Activated CD8-positive, alpha-beta memory T cell treated with anti-CD3 and anti-CD28 coated beads for 24 hours (primary cell): ENCODE data around the gene VPS13D.
"Not testable (repeated sequence)": the region's sequence is repeated elsewhere in the genome, so short reads cannot be mapped to it uniquely, and the experiment has no call there.

Experiments used
- DNase-seq: peaks from one replicate; pipeline ENCODE4 v3.0.0-alpha.2; 2020

Gene VPS13D

DNA sequence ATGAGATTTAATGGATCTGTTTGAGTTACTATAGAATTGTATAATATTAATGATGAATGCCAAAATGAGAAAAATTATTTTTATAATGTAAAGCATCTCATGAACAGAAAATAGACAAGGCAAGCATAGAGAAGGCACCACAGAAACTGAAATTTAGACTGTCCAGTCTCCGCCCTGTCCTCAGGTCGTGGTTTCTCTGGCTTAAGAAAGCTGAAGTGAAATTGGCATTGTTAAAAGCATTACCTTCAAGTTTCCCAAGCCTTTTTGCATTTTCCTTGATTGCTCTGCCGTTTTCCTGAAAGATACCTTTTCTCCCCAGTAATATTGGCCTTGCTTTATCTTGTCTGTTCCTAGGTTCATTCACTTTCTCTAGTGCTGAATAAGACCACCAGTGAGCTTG, 58.0 kb downstream of the VPS13D start:
- no peak for DNase-seq

DNA sequence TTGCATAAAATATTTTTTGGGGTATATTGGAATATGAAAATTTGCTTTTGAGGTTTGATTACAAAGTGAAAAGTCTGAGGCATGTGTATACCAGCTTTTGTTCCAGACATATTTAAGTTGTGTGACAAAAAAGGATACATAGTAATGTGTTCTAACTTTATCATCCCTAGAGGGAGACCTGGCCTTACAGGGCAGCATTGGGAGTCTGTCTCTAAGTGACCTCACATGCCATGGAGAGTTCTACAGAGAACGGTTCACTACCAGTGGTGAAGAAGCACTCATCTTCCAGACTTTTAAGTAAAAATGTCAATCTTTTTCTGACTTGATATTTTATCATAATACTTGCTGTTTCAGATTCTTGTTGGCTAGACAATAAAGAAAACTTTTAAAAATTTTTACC, 61.0 kb downstream of the VPS13D start:
- DNase-seq, result no peak

GRCh38 chr1:12293416-12293815, 63.6 kb downstream of the VPS13D start:
- no peak for DNase-seq

DNA sequence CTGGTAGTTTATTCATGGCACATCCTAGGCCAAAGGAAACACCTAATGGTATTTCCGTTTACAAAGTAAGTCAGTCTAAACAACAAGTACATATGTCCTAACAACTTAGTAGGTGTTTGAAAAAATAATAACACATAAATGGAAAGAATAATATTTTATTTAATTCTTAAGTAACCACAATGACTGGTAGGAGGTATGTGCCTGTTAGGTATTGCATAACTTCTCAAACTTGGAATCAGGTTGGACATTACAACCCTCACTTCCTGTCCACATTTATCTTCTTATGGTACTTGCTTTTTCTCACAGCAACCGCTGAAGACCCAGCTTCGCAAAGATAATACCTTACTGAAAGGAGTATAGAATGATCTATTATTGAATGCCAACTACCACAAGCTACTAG, 64.2 kb downstream of the VPS13D start:
- no peak for DNase-seq

GRCh38 chr1:12296016-12296415, 66.2 kb downstream of the VPS13D start:
- no peak for DNase-seq

DNA sequence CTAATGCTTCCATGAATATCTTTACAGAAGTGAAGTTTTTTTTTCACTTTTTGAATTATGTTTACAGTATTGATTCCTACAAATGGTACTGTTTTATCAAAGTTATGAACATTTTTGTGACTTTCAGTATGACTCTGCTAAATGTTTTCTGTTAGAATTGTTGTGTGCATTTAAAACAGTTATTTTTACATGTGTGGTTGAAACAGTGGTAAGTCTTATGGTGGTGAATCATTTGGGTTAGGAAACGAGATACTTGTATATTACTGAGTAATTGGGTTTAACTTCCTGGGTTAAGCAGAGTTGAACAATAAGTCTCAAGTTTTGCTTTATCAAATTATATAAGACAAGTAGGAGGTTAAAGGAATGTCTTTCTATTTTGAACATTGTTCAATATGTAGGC, 66.8 kb downstream of the VPS13D start:
- no peak for DNase-seq

GRCh38 chr1:12300706-12301105, 70.9 kb downstream of the VPS13D start:
- no peak for DNase-seq

DNA sequence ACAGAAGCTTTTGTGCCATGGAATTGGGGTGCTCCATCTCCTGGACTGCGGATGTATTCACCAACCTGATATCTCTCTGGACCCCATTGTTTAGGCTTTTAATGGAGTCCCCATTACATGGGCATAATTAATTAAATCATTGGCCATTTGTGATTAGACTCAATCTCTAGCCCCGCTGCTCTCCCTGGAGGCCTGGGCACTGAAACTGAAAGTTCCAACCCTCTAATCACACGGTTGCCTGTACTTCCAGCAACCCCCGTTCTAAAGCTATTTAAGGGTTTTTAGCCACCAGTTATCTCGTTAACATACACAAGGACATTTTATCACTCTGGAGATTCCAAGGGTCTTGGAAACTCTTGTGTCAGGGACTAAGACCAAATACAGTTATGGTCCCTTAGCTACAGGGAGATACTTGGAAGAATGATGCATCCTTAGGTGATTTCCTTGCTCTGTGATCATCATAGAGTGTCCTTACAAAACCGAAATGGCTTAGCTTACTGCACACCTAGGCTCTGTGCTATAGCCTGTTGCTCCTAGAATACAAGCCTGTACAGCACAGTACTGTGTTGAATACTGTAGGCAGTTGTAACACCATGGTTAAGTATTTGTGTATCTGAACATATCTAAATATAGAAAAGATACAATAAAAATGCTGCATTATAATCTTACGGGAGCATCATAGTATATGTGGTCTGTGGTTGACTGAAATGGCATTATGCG, 71.8 kb downstream of the VPS13D start:
- no peak for DNase-seq

- no peak for DNase-seq
Observed at GRCh38 chr1:12302798-12303447, 73.1 kb downstream of the VPS13D start.

DNA sequence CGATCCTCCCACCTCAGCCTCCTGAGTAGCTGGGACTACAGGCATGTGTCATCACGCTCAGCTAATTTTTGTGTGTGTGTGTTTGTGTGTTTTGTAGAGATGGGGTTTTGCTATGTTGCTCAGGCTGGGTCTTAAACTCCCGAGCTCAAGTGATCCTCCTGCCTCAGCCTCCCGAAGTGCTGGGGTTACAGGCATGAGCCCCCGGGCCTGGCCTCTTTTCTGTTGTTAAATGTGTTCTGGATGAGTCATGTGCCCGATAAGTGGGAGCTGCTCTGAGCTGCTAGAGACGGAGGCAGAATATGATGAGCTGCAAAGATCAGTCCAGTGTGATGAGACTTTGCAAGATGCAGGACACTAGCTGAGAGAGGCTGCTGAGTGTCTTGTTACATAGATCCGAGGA, 75.5 kb downstream of the VPS13D start:
- DNase-seq, result no peak

DNA sequence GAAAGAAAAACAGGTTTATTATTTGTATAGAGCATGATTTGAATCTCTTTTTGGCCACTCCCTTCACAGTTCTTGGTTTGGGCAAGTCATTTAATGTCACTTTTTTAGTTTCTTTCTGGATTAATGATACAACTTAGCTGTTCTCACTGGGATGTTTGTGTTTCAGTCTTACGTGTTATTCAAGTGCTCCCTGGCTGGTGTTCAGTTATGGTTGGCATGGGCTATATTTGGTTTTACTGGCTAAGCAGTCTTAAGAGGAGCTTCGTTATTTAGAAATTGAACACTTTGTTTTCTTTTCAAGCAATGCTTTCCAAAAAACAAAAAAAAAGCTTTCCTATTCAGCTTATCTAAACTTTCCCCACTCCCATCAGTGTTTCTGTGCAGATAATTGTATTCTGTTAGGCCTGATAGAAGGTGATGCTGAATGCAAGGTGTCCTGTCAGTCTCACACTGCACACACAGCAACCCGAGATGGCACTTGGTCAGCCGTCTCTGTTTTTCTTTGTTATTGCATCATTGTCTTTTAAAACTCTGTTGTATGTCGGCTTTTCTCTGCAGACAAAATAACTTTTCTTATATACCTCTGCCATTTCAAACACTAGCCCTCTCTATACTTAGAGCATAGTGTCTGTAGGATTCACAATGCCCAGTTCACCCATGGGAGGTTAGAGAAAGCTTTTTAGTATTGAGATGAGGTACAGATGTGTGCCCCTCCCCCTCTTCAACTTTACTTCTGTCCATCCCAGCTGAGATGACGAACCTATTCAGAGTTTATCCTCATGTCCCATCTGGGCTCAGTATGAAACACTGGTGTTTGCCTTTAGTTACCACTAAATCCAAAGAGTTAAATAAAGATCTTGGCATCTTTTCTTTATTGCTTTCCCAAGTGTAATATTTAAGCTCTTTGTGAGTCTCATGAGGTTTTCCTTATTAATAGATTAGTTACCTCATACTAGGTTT, 80.2 kb downstream of the VPS13D start:
- DNase-seq, result no peak

DNA sequence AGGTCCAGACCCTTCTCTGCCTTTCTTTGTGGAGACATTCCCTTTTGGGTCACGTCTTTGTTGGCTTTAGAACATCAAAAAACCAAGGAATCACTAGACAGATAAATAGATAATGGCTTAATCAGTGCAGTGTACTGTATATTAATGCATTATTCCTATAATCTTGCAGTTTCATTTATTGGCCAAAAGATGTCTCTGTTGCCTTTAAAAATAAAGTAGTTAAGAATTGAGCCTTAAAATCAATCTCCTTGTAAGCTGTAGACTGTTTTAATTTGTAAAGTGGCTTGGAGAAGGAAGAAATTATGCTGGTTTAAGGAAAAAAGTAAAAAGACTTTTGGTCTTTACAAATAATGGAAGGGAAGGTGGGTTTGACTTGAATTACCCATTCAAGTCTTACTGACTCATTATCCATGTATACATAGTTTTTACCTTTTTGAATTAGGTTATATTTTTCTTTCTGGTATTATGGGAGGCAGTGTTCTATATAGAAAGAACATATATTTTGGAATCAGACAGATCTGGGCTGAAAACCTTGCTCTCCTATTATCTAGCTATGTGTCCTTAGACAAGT, 84.6 kb downstream of the VPS13D start:
- no peak for DNase-seq

GRCh38 chr1:12315146-12315545, 85.3 kb downstream of the VPS13D start:
- DNase-seq, result no peak

DNA sequence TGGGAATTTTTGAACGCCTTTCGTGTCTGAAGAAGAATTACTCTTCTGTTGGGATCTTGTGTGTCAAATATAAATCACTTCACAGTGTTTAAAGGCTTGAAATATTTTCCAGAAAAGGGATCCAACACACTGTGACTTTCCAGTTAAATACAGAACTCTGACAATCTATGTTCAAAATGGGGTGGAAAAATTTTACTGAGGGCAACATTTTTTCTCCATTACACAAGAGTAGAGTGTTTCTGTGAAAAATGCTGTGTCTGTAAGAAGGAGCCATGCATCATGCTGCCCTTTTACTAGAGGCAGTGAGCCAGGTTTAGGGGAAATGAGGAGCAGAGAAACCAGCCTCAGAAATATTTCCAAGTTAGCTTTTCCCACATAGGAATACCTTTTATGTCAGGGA, 86.5 kb downstream of the VPS13D start:
- no peak for DNase-seq

GRCh38 chr1:12320486-12320885, 90.7 kb downstream of the VPS13D start:
- DNase-seq, result no peak

DNA sequence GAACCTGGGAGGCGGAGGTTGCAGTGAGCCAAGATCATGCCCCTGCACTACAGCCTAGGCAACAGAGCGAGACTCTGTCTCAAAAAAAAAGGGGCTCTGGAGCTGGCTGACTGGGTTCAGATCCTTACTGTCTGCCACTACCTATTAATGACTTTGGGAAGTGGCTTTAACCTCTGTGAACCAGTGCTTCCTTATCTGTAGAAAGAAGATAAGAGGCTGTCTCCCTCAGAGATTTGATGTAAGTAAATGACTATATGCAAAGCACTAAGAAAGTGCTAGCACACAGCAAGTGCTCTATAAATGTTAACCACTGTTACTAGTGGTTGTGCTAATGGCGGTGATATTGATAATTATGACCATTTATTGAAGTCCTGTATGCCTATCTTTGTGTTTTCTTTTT, 94.6 kb downstream of the VPS13D start:
- no peak for DNase-seq

DNA sequence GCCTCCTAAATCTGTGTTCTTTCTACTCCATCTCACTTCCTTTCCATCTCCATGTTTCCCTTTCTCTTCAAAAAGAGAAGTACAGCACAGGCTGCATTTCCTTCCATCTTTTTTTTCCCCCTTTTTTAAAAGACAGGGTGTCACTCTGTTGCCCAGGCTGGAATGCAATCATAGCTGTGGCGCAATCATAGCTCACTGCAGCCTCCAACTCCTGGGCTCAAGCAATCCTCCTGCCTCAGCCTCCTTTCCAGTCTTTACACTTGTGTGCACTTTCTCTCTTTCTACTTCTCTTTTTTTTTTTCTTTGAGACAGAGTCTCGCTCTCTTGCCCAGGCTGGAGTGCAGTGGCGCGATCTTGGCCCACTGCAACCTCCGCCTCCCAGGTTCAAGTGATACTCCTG, 95.1 kb downstream of the VPS13D start:
- DNase-seq, result not testable (repeated sequence)

DNA sequence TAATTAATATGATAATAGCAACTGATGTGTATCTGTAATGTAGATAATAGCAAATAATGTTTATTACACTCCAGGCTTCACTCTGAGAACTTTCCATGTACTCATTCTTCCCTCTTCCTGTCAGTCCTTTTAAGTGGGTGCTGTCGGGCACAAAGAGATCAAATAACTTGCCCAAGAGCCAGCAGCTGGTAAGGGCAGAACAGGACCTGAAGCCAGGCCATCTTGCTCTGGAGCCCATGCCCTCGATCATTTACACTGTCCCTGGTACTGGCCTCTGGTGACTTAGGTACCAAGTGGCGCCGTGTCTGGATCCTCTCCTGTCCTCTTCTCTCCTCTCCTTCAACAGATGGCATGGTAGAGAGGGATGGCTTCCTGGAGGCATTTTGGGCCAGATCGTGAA, 97.2 kb downstream of the VPS13D start:
- no peak for DNase-seq

DNA sequence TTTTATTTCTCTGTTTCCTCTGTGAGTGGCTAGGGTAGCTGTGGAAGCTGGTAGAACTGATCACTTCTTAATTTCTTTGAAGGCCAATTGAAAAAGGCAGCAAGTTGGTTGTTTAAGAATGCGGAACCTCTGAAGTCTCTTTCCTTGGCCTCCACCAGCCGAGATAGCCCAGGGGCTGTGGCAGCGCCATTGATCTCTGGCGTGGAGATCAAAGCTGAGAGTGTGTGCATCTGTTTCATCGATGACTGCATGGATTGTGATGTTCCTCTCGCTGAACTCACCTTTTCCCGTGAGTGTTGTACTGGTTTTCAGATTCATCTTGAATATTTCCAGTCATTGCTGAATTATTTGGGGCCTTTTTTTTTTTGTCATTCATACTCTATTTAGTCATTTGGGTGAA, 97.7 kb downstream of the VPS13D start:
- no peak for DNase-seq

GRCh38 chr1:12333036-12333785, 103.4 kb downstream of the VPS13D start:
- DNase-seq, result no peak

DNA sequence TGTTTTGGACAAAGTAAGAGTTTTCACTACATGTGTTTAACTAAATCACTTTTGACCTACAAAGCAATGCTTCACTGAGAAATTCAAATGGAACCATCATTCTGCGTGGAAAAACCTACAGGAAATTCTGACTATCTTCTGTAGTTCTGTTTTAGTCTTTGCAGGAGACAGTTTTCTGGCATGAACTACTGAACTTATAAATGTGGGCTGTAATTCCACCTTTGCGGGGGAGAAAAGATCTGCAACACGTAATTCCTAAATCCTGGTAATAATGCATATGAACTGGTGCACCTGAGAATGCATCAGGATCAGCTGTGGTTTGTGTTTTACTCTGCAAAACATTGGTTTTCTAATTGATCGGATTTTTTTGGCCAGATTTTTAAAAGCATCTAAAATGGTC, 106.0 kb downstream of the VPS13D start:
- DNase-seq, result no peak

- DNase-seq, result no peak
Observed at GRCh38 chr1:12336413-12336812, 106.6 kb downstream of the VPS13D start.

DNA sequence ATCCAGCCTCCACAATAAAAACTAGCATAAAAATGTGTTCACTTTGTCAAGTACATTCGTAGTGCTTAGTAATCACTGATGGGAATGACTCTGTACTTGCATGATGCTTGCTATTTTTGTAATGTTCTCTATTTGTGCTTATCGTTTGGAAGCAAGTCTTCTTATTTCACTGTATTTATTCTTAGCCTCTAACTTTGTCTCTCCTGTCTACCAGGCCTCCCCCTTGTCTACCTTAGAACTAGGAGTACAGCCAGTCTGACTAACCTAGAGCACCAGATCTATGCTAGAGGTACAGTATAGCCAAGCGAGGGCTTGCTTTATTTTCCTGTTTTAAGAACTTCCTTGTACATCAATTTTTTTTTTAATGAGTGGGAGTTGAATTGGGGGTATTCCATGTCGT, 108.2 kb downstream of the VPS13D start:
- no peak for DNase-seq
